ENCODE results near the gene ALOX15. TPM values are rescaled to one million over a fixed set of nuclear protein-coding genes. Genes with fewer than 3 reads are reported as not detected.
"Not testable (repeated sequence)": the region's sequence is repeated elsewhere in the genome, so short reads cannot be mapped to it uniquely, and the experiment has no call there.

The ALOX15 gene
- total RNA-seq, 3 donors from 2014 or later (not counting 1 experiment from before 2014, with no cell fraction given): not detected

DNA sequence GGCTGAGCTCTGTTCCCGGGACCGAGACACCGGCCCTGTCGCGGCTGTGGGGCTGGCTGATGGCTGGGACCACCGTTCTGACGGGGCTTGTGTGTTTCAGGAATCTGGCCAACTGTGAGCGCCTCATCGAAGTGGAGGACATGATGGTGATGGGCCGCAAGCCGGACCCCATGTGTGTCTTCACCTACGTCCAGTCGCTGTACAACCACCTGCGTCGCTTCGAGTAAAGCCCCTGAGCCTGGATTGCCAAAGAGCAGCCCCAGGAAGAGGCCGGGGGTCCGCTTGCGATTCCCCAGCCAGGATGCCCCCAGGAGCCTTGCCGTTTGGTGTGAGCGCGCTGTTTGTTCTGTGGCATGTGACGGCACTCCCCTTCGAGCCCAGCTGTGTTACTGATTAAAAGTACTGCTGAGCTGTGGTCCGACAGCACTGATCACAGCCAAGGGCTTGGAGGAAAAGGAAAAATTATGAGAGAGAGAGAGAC, 34.2 kb downstream of the ALOX15 start:
- Mint-ChIP-seq H3K4me3 (no peak overlapping the region), H3K27ac (no peak overlapping the region), H3K9me3 (no peaks in the 10 kb centered on the region), H3K36me3 (no peaks in the 10 kb centered on the region), H3K27me3 (ENCODE audit: low read depth in 2 of 2) (peaks cover 28 to 39% of the 10 kb centered on the region in 2 donors), H3K4me1 (no peaks in the 10 kb centered on the region)
- Histone ChIP-seq H3K27ac (ENCODE audit: low read length) (no peak overlapping the region), H3K36me3 (ENCODE audit: control insufficient read depth, insufficient read depth, low read length) (no peaks in the 10 kb centered on the region), H3K9me3 (ENCODE audit: control insufficient read depth, insufficient read depth, low read length) (no peaks in the 10 kb centered on the region), H3K4me1 (ENCODE audit: control insufficient read depth, insufficient read depth, low read length) (no peaks in the 10 kb centered on the region), H3K27me3 (ENCODE audit: control insufficient read depth, insufficient read depth, low read length) (peaks cover 3% of the 10 kb centered on the region), H3K4me3 (ENCODE audit: low read length) (no peak overlapping the region)
- intact Hi-C loops (cut with micrococcal nuclease): no loop called here
- no peak for DNase-seq
- ATAC-seq: no peak
- TF ChIP-seq CTCF (IDR thresholded peaks at IDR 0.05): no peak
- 79% methylated on average over 25 of the region's 25 CpGs for WGBS (ENCODE audit: insufficient coverage)

GRCh38 chr17:4605826-4606225, 35.7 kb downstream of the ALOX15 start:
- TF ChIP-seq CTCF (IDR thresholded peaks at IDR 0.05): no peak
- Mint-ChIP-seq H3K4me3 (no peak overlapping the region), H3K27me3 (ENCODE audit: low read depth in 2 of 2) (peaks cover 25 to 39% of the 10 kb centered on the region in 2 donors), H3K36me3 (no peaks in the 10 kb centered on the region), H3K27ac (no peak overlapping the region), H3K9me3 (no peaks in the 10 kb centered on the region), H3K4me1 (no peaks in the 10 kb centered on the region)
- H3K4me3 ChIP-seq (ENCODE audit: low read length): no peak overlapping the region
- no peak overlapping the region for H3K27ac ChIP-seq (ENCODE audit: low read length)
- DNase-seq (no peak), ATAC-seq (no peak)
- 58% methylated on average over 12 of the region's 12 CpGs for WGBS (ENCODE audit: insufficient coverage)
- H3K9me3 ChIP-seq (ENCODE audit: control insufficient read depth, insufficient read depth, low read length): no peaks in the 10 kb centered on the region
- intact Hi-C loops (cut with micrococcal nuclease): no loop called here
- no peaks in the 10 kb centered on the region for H3K36me3 ChIP-seq (ENCODE audit: control insufficient read depth, insufficient read depth, low read length)
- peaks cover 3% of the 10 kb centered on the region for H3K27me3 ChIP-seq (ENCODE audit: control insufficient read depth, insufficient read depth, low read length)
- no peaks in the 10 kb centered on the region for H3K4me1 ChIP-seq (ENCODE audit: control insufficient read depth, insufficient read depth, low read length)

GRCh38 chr17:4604736-4605135, 36.7 kb downstream of the ALOX15 start:
- H3K4me1 ChIP-seq (ENCODE audit: control insufficient read depth, insufficient read depth, low read length); H3K4me3 Mint-ChIP-seq; H3K36me3 ChIP-seq (ENCODE audit: control insufficient read depth, insufficient read depth, low read length); H3K4me1 Mint-ChIP-seq; H3K27ac ChIP-seq (ENCODE audit: low read length); H3K27me3 ChIP-seq (ENCODE audit: control insufficient read depth, insufficient read depth, low read length); H3K9me3 ChIP-seq (ENCODE audit: control insufficient read depth, insufficient read depth, low read length); H3K9me3 Mint-ChIP-seq; intact Hi-C loops (cut with micrococcal nuclease); H3K36me3 Mint-ChIP-seq; H3K4me3 ChIP-seq (ENCODE audit: low read length); ATAC-seq; H3K27ac Mint-ChIP-seq; DNase-seq: not testable (repeated sequence)
- H3K27me3 Mint-ChIP-seq (ENCODE audit: low read depth in 2 of 2): peaks cover 19 to 31% of the 10 kb centered on the region in 2 donors
- 92% methylated on average over 11 of the region's 11 CpGs for WGBS (ENCODE audit: insufficient coverage)

- Mint-ChIP-seq H3K36me3 (no peaks in the 10 kb centered on the region), H3K4me1 (no peaks in the 10 kb centered on the region)
- 93% methylated on average over 17 of the region's 18 CpGs for WGBS (ENCODE audit: insufficient coverage)
Measured at GRCh38 chr17:4604111-4604644, 37.3 kb downstream of the ALOX15 start.

More at GRCh38 chr17:4604111-4604644, 37.3 kb downstream of the ALOX15 start:
- no peak overlapping the region for H3K27ac Mint-ChIP-seq
- H3K9me3 ChIP-seq (ENCODE audit: control insufficient read depth, insufficient read depth, low read length): no peaks in the 10 kb centered on the region
- intact Hi-C loops (cut with micrococcal nuclease): no loop called here
- no peaks in the 10 kb centered on the region for H3K36me3 ChIP-seq (ENCODE audit: control insufficient read depth, insufficient read depth, low read length)
- no peak overlapping the region for H3K4me3 Mint-ChIP-seq
- no peak for DNase-seq
- TF ChIP-seq CTCF (IDR thresholded peaks at IDR 0.05): no peak
- peaks cover 14 to 26% of the 10 kb centered on the region in 2 donors for H3K27me3 Mint-ChIP-seq (ENCODE audit: low read depth in 2 of 2)
- H3K9me3 Mint-ChIP-seq: no peaks in the 10 kb centered on the region
- H3K27ac ChIP-seq (ENCODE audit: low read length): no peak overlapping the region
- no peak for ATAC-seq
- H3K4me3 ChIP-seq (ENCODE audit: low read length): no peak overlapping the region
- H3K4me1 ChIP-seq (ENCODE audit: control insufficient read depth, insufficient read depth, low read length): no peaks in the 10 kb centered on the region
- peaks cover 3% of the 10 kb centered on the region for H3K27me3 ChIP-seq (ENCODE audit: control insufficient read depth, insufficient read depth, low read length)
